GM12874 (cell line): ENCODE data around the gene TMEM231.

Experiments used
- TF ChIP-seq, protein P1 (sequence below): IDR thresholded peaks from 2 replicates; pipeline ENCODE4 v1.5.1; 2011; ENCODE audit warnings: low read depth, mild to moderate bottlenecking, control low read depth, low read length, moderate library complexity; ENCODE audit not compliant: insufficient read depth

Gene TMEM231

DNA sequence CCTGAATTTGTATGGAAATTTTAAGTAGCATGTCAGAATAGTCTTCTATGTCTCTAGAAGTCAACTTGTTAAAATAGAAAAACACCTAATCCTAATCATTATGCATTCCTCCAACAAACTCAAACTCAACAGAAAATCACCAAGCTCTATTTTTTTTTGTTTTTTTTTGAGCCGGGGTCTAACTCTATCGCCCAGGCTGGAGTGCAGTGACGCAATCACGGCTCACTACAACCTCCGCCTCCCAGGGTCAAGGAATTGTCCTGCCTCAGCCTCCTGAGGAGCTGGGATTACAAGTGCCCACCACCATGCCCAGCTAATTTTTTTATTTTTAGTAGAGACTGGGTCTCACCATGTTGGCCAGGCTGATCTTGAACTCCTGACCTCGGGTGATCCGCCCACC is 9.8 kb downstream of the TMEM231 start:
- TF ChIP-seq, protein P1, sequence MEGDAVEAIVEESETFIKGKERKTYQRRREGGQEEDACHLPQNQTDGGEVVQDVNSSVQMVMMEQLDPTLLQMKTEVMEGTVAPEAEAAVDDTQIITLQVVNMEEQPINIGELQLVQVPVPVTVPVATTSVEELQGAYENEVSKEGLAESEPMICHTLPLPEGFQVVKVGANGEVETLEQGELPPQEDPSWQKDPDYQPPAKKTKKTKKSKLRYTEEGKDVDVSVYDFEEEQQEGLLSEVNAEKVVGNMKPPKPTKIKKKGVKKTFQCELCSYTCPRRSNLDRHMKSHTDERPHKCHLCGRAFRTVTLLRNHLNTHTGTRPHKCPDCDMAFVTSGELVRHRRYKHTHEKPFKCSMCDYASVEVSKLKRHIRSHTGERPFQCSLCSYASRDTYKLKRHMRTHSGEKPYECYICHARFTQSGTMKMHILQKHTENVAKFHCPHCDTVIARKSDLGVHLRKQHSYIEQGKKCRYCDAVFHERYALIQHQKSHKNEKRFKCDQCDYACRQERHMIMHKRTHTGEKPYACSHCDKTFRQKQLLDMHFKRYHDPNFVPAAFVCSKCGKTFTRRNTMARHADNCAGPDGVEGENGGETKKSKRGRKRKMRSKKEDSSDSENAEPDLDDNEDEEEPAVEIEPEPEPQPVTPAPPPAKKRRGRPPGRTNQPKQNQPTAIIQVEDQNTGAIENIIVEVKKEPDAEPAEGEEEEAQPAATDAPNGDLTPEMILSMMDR: no peak

DNA sequence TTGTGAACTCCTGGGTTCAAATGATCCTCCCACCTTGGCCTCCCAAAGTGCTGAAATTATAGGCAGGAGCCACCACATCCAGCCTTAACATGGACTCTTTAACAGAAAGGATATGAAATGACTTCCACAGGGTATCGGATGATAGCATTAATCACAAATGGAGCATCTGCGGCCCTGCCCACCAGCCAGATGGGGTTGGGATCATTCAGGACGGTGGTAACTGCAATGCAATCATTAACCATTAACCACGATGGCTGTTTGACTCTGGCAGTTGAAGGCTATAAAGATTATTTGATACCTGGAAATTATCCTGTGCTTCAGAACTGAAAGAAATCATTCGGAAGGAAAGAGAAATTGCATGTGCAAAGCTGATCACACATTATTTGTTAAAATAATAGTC is 14.8 kb downstream of the TMEM231 start:
- TF ChIP-seq, protein P1: no peak

DNA sequence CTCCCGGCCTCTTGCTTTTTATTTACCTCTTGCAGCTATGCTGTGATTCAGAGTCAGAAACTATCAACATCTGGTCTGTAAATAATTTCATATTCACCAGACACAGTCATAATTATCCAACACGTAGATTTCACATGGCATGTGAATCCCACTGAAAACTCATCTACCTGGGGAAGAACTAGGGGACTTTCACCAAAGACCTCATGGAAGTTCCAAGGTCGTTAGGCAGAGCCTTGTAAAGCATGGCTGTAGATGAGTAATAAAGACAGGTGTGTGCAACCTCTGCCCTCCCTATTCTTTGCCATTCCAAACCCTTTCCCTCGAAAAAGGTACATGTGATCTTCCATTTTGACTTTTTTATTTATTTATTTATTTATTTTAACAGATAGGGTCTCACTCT is 18.3 kb downstream of the TMEM231 start:
- TF ChIP-seq, protein P1: no peak

DNA sequence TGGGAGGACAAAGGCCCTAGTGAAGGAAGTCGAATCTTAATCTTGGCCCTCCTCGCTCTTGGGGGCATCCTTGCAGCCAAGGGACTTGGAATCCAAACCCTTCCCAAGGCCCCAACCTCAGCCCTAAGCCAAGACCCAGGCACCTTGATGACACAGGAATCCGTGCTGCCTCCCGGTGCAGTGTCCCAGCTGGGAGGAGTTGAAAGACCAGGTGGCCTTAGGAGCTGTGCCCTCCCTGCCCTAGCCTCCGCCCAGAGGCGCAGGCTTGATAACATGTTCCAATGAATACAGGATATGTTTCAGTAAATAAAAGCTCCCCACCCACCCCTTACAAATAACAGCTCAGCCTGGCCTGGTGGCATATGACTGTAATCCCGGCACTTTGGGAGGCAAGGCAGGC is 20.2 kb downstream of the TMEM231 start, which contains the start of gene CHST5:
CHST5 (minus strand) TSS at position 208 of the 400 bp plus-strand sequence. CDS start 5,724 bp downstream, outside the sequence.
- TF ChIP-seq, protein P1: no peak

DNA sequence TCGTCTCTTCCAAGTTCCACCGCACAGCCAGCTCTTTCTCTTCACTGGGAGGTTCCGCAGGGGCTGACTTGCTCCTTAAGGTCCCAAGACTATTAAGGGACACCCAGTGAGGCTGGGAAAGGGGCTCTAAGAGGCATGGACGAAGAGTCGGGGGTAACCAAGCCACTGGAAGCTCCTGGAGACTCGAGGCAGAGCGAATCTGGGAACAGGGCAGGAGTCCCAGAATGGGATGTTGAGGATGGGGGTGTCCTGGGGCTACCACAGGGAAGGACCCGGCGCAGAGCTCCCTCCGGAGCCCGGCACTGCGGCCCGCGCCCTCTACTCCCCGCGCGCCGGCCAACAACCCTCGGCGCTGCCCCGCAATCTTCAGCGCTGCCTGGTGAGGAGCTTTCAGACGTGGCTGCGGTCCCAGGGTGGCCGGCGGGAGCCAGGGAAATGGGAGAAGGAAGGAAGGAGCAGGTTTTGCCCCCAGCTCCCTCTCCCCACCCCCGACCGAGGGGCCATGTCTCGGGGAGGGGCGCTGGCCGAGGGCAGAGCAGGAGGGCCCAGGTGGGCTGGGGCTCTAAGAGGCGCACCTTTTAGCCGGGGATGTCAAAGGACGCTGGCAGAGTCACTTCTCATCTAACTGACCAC is 20.7 kb downstream of the TMEM231 start:
- TF ChIP-seq, protein P1: no peak

DNA sequence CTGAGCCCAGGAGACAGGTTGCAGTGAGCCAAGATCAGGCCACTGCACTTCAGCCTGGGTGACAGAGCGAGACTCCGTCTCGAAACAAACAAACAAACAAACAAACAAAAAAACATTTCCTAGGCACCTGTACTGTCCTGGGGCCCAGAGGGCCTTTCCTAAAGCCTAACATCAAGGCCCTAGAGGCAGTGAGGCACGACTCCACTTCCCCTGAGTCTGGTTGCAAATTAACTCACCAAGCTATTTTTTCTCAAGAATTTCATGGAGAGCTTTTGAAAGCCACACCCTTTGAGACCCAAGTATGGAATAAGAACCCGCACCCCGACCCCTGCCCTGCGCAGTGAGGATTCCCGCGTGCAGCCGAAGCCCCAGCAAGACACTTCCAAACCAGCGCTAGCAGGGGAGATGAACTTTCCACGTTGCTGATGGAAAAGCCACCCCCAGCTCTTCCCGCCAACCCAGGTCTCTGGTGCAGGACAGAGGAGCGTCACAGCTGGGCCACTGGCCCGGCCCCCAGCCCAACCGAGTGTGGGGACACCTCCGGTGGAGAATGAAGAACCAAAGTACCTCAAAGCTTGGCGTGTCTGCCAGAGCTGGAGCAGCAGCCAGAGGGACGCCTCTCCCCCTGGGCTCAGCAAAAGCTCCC is 21.4 kb downstream of the TMEM231 start:
- TF ChIP-seq, protein P1: no peak

DNA sequence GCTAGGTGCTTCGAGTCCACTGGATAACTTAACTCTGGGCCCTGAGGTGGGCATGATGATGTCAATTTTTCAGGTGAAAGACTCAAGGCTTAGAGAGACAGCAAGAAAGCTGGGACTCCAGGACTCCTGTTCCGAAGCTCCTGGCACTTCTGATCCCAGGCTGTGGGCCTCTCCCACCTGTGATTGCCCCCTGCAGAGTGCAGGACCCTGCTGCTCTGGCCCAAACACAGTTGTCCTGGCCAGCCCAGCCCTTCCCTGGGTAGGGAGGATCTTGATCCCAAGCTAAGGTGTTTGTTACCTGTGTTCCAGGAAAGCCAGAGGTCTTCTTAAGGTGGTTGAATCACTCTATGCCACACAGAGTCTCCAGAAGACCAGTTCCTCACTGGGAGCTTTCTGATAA is 23.3 kb downstream of the TMEM231 start:
- TF ChIP-seq, protein P1: no peak
